SK-N-MC (cell line): ENCODE results near the gene CYP17A1.

Experiments
- DNase-seq: peaks from one replicate; pipeline ENCODE4 v3.0.0-alpha.2; 2011; ENCODE audit warnings: low read depth, low spot score
- H3K27ac ChIP-seq: fragments of 200-600 bp; sonication (generic); 2 replicates; pipeline ENCODE4 v1.5.1; 2016; ENCODE audit warnings: mixed run types
- H3K36me3 ChIP-seq: fragments of 200-600 bp; sonication (generic); 2 replicates; pipeline ENCODE4 v1.6.1; 2017; ENCODE audit warnings: antibody characterized with exemption, low read length, mixed read lengths; ENCODE audit not compliant: insufficient read depth
- H3K4me3 ChIP-seq: fragments of 200-600 bp; sonication (generic); 2 replicates; pipeline ENCODE4 v1.5.1; 2016
- H3K9ac ChIP-seq: fragments of 200-600 bp; sonication (generic); 2 replicates; pipeline ENCODE4 v1.8.0; 2017; ENCODE audit warnings: mixed run types, mixed read lengths; ENCODE audit not compliant: insufficient read length
- H3K9me3 ChIP-seq: fragments of 200-600 bp; sonication (generic); 2 replicates; pipeline ENCODE4 v1.6.1; 2017; ENCODE audit warnings: low read depth, mild to moderate bottlenecking, antibody characterized with exemption, low read length, moderate library complexity, mixed read lengths
- EZH2 ChIP-seq: fragments of 200-600 bp; sonication (generic); IDR thresholded peaks from one replicate; pipeline ENCODE4 v1.6.1; 2017; ENCODE audit warnings: antibody characterized with exemption
- FOXP2 ChIP-seq: optimal IDR thresholded peaks from 2 replicates; pipeline ENCODE3; 2011; ENCODE audit warnings: mild to moderate bottlenecking, moderate library complexity; ENCODE audit not compliant: insufficient read depth; ENCODE audit errors: extremely low read length, control extremely low read depth
- POLR2AphosphoS5 ChIP-seq: IDR thresholded peaks from 2 replicates; pipeline ENCODE4 v1.6.1; 2012; ENCODE audit warnings: mild to moderate bottlenecking, low read depth, low read length, borderline replicate concordance

The CYP17A1 gene

DNA sequence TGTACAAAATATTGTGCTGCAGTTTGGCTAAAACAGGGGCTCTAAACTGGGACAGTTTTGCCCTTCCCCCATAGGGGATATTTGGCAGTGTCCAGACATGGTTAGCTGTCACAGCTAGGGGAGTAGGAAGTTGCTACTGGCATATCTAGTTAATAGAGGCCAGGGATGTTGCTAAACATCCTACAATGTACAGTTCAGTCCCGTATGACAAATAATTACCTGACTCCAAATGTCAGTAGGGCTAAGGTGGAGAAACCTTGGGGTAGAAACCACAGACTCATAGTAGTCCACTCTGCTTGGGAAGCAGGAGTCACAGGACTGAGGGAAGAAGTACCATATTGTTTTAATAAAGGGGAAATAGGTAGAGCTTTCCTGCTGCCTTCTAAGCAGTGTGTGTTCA lies 53.6 kb downstream of the CYP17A1 start:
- no peak for TF ChIP-seq POLR2AphosphoS5
- TF ChIP-seq EZH2, result no peak
- no peak for TF ChIP-seq FOXP2
- H3K4me3 ChIP-seq, result no peak overlapping the region
- H3K9me3 ChIP-seq, result no peaks in the 10 kb centered on the region
- H3K9ac ChIP-seq, result no peak overlapping the region
- no peak overlapping the region for H3K27ac ChIP-seq
- H3K36me3 ChIP-seq, result no peaks in the 10 kb centered on the region
- no peak for DNase-seq

GRCh38 chr10:102782673-102783551 lies 54.3 kb downstream of the CYP17A1 start:
- Histone ChIP-seq H3K27ac (no peak overlapping the region), H3K9ac (no peak overlapping the region), H3K36me3 (no peaks in the 10 kb centered on the region), H3K9me3 (no peaks in the 10 kb centered on the region), H3K4me3 (no peak overlapping the region)
- no peak for DNase-seq
- no peak for TF ChIP-seq POLR2AphosphoS5
- TF ChIP-seq FOXP2, result no peak
- no peak for TF ChIP-seq EZH2

DNA sequence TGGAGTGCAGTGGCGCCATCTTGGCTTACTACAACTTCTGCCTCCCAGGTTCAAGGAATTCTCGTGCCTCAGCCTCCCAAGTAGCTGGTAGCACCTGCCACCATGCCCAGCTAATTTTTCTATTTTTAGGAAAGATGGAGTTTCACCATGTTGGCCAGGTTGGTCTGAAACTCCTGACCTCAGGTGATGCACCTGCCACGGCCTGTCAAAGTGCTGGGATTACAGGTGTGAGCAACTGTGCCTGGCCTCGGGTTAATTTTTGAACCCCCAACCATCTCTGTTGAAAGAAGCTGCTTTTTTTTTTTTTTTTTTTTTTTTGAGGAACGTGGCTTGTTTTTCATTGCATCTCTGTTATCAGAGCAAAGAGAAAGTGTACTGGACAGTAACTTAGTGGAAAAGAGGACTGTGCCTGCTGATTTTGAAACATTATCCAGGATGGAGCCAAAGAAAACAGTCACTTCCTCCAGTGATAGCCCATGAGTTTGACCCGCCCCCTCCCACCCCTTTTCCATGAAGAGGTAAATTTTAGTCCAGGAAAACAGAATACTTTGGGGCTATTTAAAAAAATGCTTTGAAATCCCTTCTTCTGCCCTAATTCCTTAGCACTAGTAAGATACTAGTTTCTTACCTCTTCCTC lies 55.2 kb downstream of the CYP17A1 start:
- TF ChIP-seq POLR2AphosphoS5, result no peak
- no peak for TF ChIP-seq FOXP2
- no peak for TF ChIP-seq EZH2
- no peak overlapping the region for H3K27ac ChIP-seq

GRCh38 chr10:102781090-102781920 lies 55.9 kb downstream of the CYP17A1 start:
- H3K9ac ChIP-seq, result no peak overlapping the region
- no peak overlapping the region for H3K4me3 ChIP-seq
- TF ChIP-seq FOXP2, result no peak
- no peak for TF ChIP-seq EZH2
- no peak for TF ChIP-seq POLR2AphosphoS5
- DNase-seq, result no peak
- no peaks in the 10 kb centered on the region for H3K36me3 ChIP-seq
- H3K9me3 ChIP-seq, result no peaks in the 10 kb centered on the region
- no peak overlapping the region for H3K27ac ChIP-seq

More for the DNA sequence above, 55.2 kb downstream of the CYP17A1 start:
- Histone ChIP-seq H3K9me3 (no peaks in the 10 kb centered on the region), H3K4me3 (no peak overlapping the region), H3K9ac (no peak overlapping the region), H3K36me3 (no peaks in the 10 kb centered on the region)
- DNase-seq, result no peak
